Activated CD4-positive, alpha-beta T cell treated with anti-CD3 and anti-CD28 coated beads, Interleukin-10, Interleukin-2, amounts not matched to agents 100 ng/mL and 50 ng/mL, durations not matched to agents 16 hours and 8 hours (primary cell): ENCODE results near the gene PLEKHG3.
"Not testable (repeated sequence)": the region's sequence is repeated elsewhere in the genome, so short reads cannot be mapped to it uniquely, and the experiment has no call there.

ENCODE experiments used
- DNase-seq: peaks from one replicate; pipeline ENCODE4 v3.0.0-alpha.2; 2020

The PLEKHG3 gene

GRCh38 chr14:64688811-64689281 is 15.4 kb upstream of the PLEKHG3 start:
- DNase-seq: no peak

GRCh38 chr14:64689289-64689688 is 14.9 kb upstream of the PLEKHG3 start:
- DNase-seq: no peak

GRCh38 chr14:64690607-64691006 is 13.6 kb upstream of the PLEKHG3 start:
- DNase-seq: not testable (repeated sequence)

- no peak for DNase-seq
Measured at GRCh38 chr14:64691376-64691775, 12.8 kb upstream of the PLEKHG3 start.

- DNase-seq: no peak
Measured at GRCh38 chr14:64692189-64692985, 11.8 kb upstream of the PLEKHG3 start.

GRCh38 chr14:64692986-64693809 is 11.0 kb upstream of the PLEKHG3 start:
- DNase-seq: no peak

- DNase-seq: no peak
Measured at GRCh38 chr14:64693810-64694165, 10.4 kb upstream of the PLEKHG3 start.

GRCh38 chr14:64695071-64695470 is 9.2 kb upstream of the PLEKHG3 start:
- no peak for DNase-seq

GRCh38 chr14:64696355-64696857 is 7.8 kb upstream of the PLEKHG3 start:
- DNase-seq: no peak

GRCh38 chr14:64698903-64699302 is 5.3 kb upstream of the PLEKHG3 start:
- peak; percentile 33 for DNase-seq

- no peak for DNase-seq
Measured at GRCh38 chr14:64700290-64700689, 3.9 kb upstream of the PLEKHG3 start.

GRCh38 chr14:64700894-64701293 is 3.3 kb upstream of the PLEKHG3 start:
- DNase-seq: no peak

GRCh38 chr14:64701660-64702059 is 2.6 kb upstream of the PLEKHG3 start:
- DNase-seq: no peak

GRCh38 chr14:64702493-64703394 is 1.5 kb upstream of the PLEKHG3 start:
- DNase-seq: no peak

- DNase-seq: no peak
Measured at GRCh38 chr14:64703395-64704142, 655 bp upstream of the PLEKHG3 start.

GRCh38 chr14:64704743-64705380 is 638 bp downstream of the PLEKHG3 start:
- DNase-seq: no peak

- no peak for DNase-seq
Measured at GRCh38 chr14:64705381-64706118, 1.3 kb downstream of the PLEKHG3 start.

GRCh38 chr14:64706119-64706592 is 1.9 kb downstream of the PLEKHG3 start:
- DNase-seq: no peak

- DNase-seq: no peak
Measured at GRCh38 chr14:64706593-64707193, 2.5 kb downstream of the PLEKHG3 start.

- no peak for DNase-seq
Measured at GRCh38 chr14:64707661-64708060, 3.4 kb downstream of the PLEKHG3 start.
